Fibroblast of lung (primary cell): ENCODE data around the gene PCDHGA4.

ENCODE experiments used
- CTCF ChIP-seq, 2 donors: IDR thresholded peaks in 1 of 2; conservative IDR thresholded peaks in 1 of 2; 1 replicate in 1 of 2; 2 replicates in 1 of 2; pipeline ENCODE4 v1.5.1; 2011 to 2012; ENCODE audit warnings: low read length in 2 of 2, control low read depth in 1 of 2, inconsistent platforms in 1 of 2, low read depth in 1 of 2, mild to moderate bottlenecking in 1 of 2
- EZH2 ChIP-seq: IDR thresholded peaks from 2 replicates; pipeline ENCODE4 v1.5.1; 2012; ENCODE audit warnings: low read length, control low read depth, mild to moderate bottlenecking; ENCODE audit errors: missing control alignments

GRCh38 chr5:141354900-141355469 is at the start of gene PCDHGA4:
- peak; percentile 36 to 50 for TF ChIP-seq CTCF (conservative IDR thresholded peaks at IDR 0.05 in 1 of 2, IDR thresholded peaks at IDR 0.05 in 1 of 2; ENCODE audit: low read depth in 1 of 2, low read length in 2 of 2)
- no peak for TF ChIP-seq EZH2
